B cell (primary cell): ENCODE results near the gene MAP4K2. TPM values are rescaled to one million over a fixed set of nuclear protein-coding genes. Genes with fewer than 3 reads are reported as not detected.
A peak's percentile ranks its signal among the peaks of the same experiment; 100 is the strongest.

Experiments
- ATAC-seq: fragments of 200-7000 bp; cut with Tn5 transposase; one replicate; pipeline ENCODE4 v1.10.0; 2021; ENCODE audit warnings: low read depth, mild to moderate bottlenecking, moderate number of reproducible peaks, moderate library complexity
- CTCF ChIA-PET: fragments of 350-600 bp; sonication (Branson Sonifier 250); formaldehyde crosslinking; loops from one replicate; lab custom pipeline; 2021; ENCODE audit warnings: antibody characterized with exemption, inconsistent platforms; lab: Charles Lee
- POLR2A ChIA-PET: fragments of 350-600 bp; sonication (Branson Sonifier 250); formaldehyde crosslinking; loops from one replicate; lab custom pipeline; 2021; ENCODE audit warnings: antibody characterized with exemption; lab: Charles Lee
- DNase-seq: peaks from one replicate; pipeline ENCODE4 v3.0.0; 2013
- H2AFZ ChIP-seq: 2 replicates; pipeline ENCODE4 v1.6.1; 2012; ENCODE audit warnings: mild to moderate bottlenecking, low read depth, low read length; ENCODE audit not compliant: insufficient read depth, poor library complexity, severe bottlenecking
- H3K27ac ChIP-seq, 2 donors: 1 replicate in 1 of 2; 2 replicates in 1 of 2; pipeline ENCODE4 v1.5.1; 2012 to 2013; ENCODE audit warnings: low read length in 2 of 2, mild to moderate bottlenecking in 2 of 2, moderate library complexity in 1 of 2
- H3K27me3 ChIP-seq, 4 experiments: fragments of 200-600 bp in 1 of 4; sonication (generic) in 1 of 4; replicated peaks in 1 of 4; 1 replicate in 2 of 4; 2 replicates in 2 of 4; pipeline versions ENCODE4 v1.6.1 to v1.7.0; 2013 to 2016; ENCODE audit warnings: low read length in 3 of 4, mild to moderate bottlenecking in 2 of 4, mixed read lengths in 1 of 4, moderate library complexity in 1 of 4; ENCODE audit not compliant: insufficient read depth in 4 of 4, control insufficient read depth in 3 of 4; ENCODE audit errors: control extremely low read depth in 1 of 4
- H3K36me3 ChIP-seq, 2 experiments: replicated peaks in 1 of 2; 1 replicate in 1 of 2; 2 replicates in 1 of 2; pipeline versions ENCODE4 v1.6.1 to v1.7.1; 2013; ENCODE audit warnings: low read length in 1 of 2; ENCODE audit not compliant: insufficient read depth in 2 of 2, control insufficient read depth in 1 of 2; ENCODE audit errors: control extremely low read depth in 1 of 2, extremely low read depth in 1 of 2
- H3K4me1 ChIP-seq, 2 donors: fragments of 200-600 bp in 1 of 2; sonication (generic) in 1 of 2; 1 replicate in 1 of 2; 2 replicates in 1 of 2; pipeline versions ENCODE4 v1.5.1 to v1.6.1; 2013 to 2017; ENCODE audit warnings: low read length in 2 of 2; ENCODE audit not compliant: control insufficient read depth in 2 of 2, insufficient read depth in 2 of 2
- H3K4me2 ChIP-seq: replicated peaks from 2 replicates; pipeline ENCODE3; 2012; ENCODE audit warnings: mild to moderate bottlenecking, low read depth, low read length; ENCODE audit not compliant: poor library complexity, severe bottlenecking
- H3K4me3 ChIP-seq, 5 experiments: fragments of 200-600 bp in 1 of 5; sonication (generic) in 1 of 5; 1 replicate in 3 of 5; 2 replicates in 2 of 5; pipeline versions ENCODE4 v1.5.1 to v1.7.0; 2011 to 2016; ENCODE audit warnings: low read length in 4 of 5, mild to moderate bottlenecking in 4 of 5, low read depth in 2 of 5, control low read depth in 1 of 5, moderate library complexity in 1 of 5; ENCODE audit not compliant: insufficient read depth in 1 of 5; ENCODE audit errors: control extremely low read depth in 1 of 5, extremely low read depth in 1 of 5
- H3K79me2 ChIP-seq: fragments of 200-600 bp; sonication (generic); one replicate; pipeline ENCODE4 v1.6.0; 2016; ENCODE audit warnings: low read length; ENCODE audit not compliant: control insufficient read depth, insufficient read depth
- H3K9ac ChIP-seq: fragments of 200-600 bp; sonication (generic); 2 replicates; pipeline ENCODE4 v1.6.1; 2017; ENCODE audit warnings: mild to moderate bottlenecking, low read length, moderate library complexity
- H3K9me3 ChIP-seq, 3 donors: one replicate each; pipeline versions ENCODE4 v1.6.1 to v1.7.1; 2013; ENCODE audit warnings: low read length in 2 of 3; ENCODE audit not compliant: control insufficient read depth in 2 of 3, insufficient read depth in 1 of 3; ENCODE audit errors: control extremely low read depth in 1 of 3
- H4K20me1 ChIP-seq: 2 replicates; pipeline ENCODE4 v1.6.0; 2012; ENCODE audit warnings: mild to moderate bottlenecking, low read length; ENCODE audit not compliant: insufficient read depth, control insufficient read depth, poor library complexity, severe bottlenecking
- H3K27ac Mint-ChIP-seq: one replicate; pipeline ENCODE4 v1.8.0; 2021; ENCODE audit warnings: mixed read lengths
- H3K27me3 Mint-ChIP-seq: one replicate; pipeline ENCODE4 v1.8.0; 2021; ENCODE audit warnings: mixed read lengths
- H3K4me1 Mint-ChIP-seq: one replicate; pipeline ENCODE4 v1.8.0; 2021; ENCODE audit warnings: mixed read lengths
- H3K4me3 Mint-ChIP-seq: one replicate; pipeline ENCODE4 v1.8.0; 2021; ENCODE audit warnings: mixed read lengths
- H3K9me3 Mint-ChIP-seq: one replicate; pipeline ENCODE4 v1.8.0; 2022; ENCODE audit warnings: mixed read lengths; ENCODE audit not compliant: insufficient read depth
- CTCF ChIP-seq: fragments of 200-600 bp; IDR thresholded peaks from one replicate; pipeline ENCODE4 v1.8.0; 2022; ENCODE audit warnings: antibody characterized with exemption, mild to moderate bottlenecking
- EZH2 ChIP-seq: IDR thresholded peaks from 2 replicates; pipeline ENCODE4 v1.6.1; 2012; ENCODE audit warnings: borderline replicate concordance, low read depth, mild to moderate bottlenecking, moderate library complexity, low read length; ENCODE audit not compliant: insufficient read depth, poor library complexity, severe bottlenecking
- WGBS: methylation state at CpG from one replicate; pipeline ENCODE4 v1.1.5; 2013; ENCODE audit warnings: missing lambda C conversion rate; ENCODE audit not compliant: insufficient coverage; 5-methylcytosine and 5-hydroxymethylcytosine counted together
- intact Hi-C: fragments of 100-400 bp; cut with micrococcal nuclease; formaldehyde crosslinking; loops from one replicate; pipeline ENCODE4 v1.10.0; 2022
- polyA plus RNA-seq: library from polyadenylated mRNA; depleted of rRNA; stranded (reverse); fragments of >200 nt; gene quantifications from 2 replicates; pipeline ENCODE4 v1.2.3, GENCODE V29; 2012
- total RNA-seq, 2 donors: library from RNA; stranded (reverse); fragments of 120-200 nt in 1 of 2; gene quantifications; 1 replicate in 1 of 2; 2 replicates in 1 of 2; pipeline versions ENCODE4 v1.2.3 to v1.2.4, GENCODE V29; 2013 to 2022

Gene MAP4K2
- total and polyA plus RNA-seq, 2 donors (not counting 1 experiment from before 2014, with no cell fraction given) = 118 to 163 TPM

GRCh38 chr11:64744544-64745188 is 58.3 kb downstream of the MAP4K2 start:
- peaks cover 22 to 42% of the 10 kb centered on the region in 2 donors for H3K4me1 ChIP-seq
- H3K9me3 Mint-ChIP-seq = no peaks in the 10 kb centered on the region
- peaks cover 0 to 26% of the 10 kb centered on the region in 2 experiments for H3K36me3 ChIP-seq
- CTCF ChIA-PET = interaction anchor here (0.7 to 13.7 kb wide), 15 partner anchors 9 to 148 kb away, joined by 3 to 280 read pairs (median 10); partner anchors contain the start of genes CDC42BPG, MAP4K2 and SF1
- peaks cover 46% of the 10 kb centered on the region for H3K79me2 ChIP-seq
- H3K4me1 Mint-ChIP-seq = peaks cover 55% of the 10 kb centered on the region
- H3K9ac ChIP-seq = peak overlapping the region; percentile 94
- H3K27me3 Mint-ChIP-seq = no peaks in the 10 kb centered on the region
- H3K27me3 ChIP-seq = no peaks in the 10 kb centered on the region
- no peak for TF ChIP-seq EZH2
- TF ChIP-seq CTCF = no peak
- peak overlapping the region; percentile 97 for H3K4me3 Mint-ChIP-seq
- no peaks in the 10 kb centered on the region for H3K9me3 ChIP-seq
- H2AFZ ChIP-seq = peak overlapping the region; percentile 75
- ATAC-seq (peak; percentile 6), DNase-seq (no peak)
- H4K20me1 ChIP-seq = peaks cover 44% of the 10 kb centered on the region
- H3K4me2 ChIP-seq = peak overlapping the region; percentile 99
- H3K27ac ChIP-seq = peak overlapping the region; percentile 97 to 98
- peak overlapping the region; percentile 71 to 99 (median 86) for H3K4me3 ChIP-seq
- peak overlapping the region; percentile 100 for H3K27ac Mint-ChIP-seq
- WGBS = under 1% methylated on average over 61 of the region's 89 CpGs
- POLR2A ChIA-PET = interaction anchor here (0.6 to 8.9 kb wide), 21 partner anchors 11 to 960 kb away, joined by 3 to 175 read pairs (median 4); partner anchors contain the start of genes CDC42BPG, EHD1, FAU and MAP4K2
- intact Hi-C loops = loop anchor here (1.0 to 10.0 kb wide), 8 partner anchors 28 to 830 kb away; partner anchors contain the start of genes CDC42BPG, EHBP1L1, EHD1 and FAM89B
